Esophagus squamous epithelium (tissue), 4 donors: ENCODE data around the gene FRMPD2.

Source experiments
- CTCF ChIP-seq, 6 experiments: fragments of 450-650 bp in 4 of 6; fragments of 200-600 bp in 2 of 6; sonication (generic) in 2 of 6; IDR thresholded peaks; one replicate each; pipeline ENCODE4 v1.5.1; 2016 to 2019; ENCODE audit warnings: antibody characterized with exemption in 6 of 6, mild to moderate bottlenecking in 4 of 6, moderate library complexity in 4 of 6
- POLR2A ChIP-seq, 4 donors: fragments of 450-650 bp; IDR thresholded peaks; one replicate each; pipeline ENCODE4 v1.6.1; 2017; ENCODE audit warnings: antibody characterized with exemption in 4 of 4, mild to moderate bottlenecking in 4 of 4, moderate library complexity in 3 of 4

GRCh38 chr10:48257407-48257961 lies 17.0 kb downstream of the FRMPD2 start:
- TF ChIP-seq CTCF (IDR thresholded peaks at IDR 0.05) (no peak), POLR2A (IDR thresholded peaks at IDR 0.05) (no peak)
